Measurements from ENCODE around the gene CRYBB3. TPM values are rescaled to one million over a fixed set of nuclear protein-coding genes. Genes with fewer than 3 reads are reported as not detected.

The CRYBB3 gene
- total and polyA plus RNA-seq, 2 donors (not counting 3 experiments of a cell fraction or from before 2014, with no cell fraction given) = 0.59 to 1.2 TPM

DNA sequence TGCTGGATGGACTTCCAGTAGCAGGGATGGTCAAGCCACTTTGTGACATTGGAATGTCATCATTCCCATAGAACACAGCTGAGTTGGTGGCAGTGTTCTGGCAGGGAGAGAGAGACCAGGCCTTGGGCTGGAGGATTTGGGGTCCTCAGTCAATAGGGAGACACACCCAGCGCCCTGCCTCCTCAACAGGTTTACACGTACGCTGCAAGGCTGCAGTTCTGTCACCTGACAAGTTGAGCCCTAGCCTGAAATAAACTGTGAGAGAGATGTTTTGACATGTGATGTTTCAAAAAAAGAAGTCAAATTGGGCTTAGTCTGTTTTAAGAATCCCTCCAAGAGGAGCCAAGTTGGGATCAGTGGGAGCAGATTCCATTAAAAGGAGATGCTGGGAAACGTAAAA lies 42.9 kb upstream of the CRYBB3 start:
- Histone ChIP-seq H3K9me3 (replicated peaks; ENCODE audit: control insufficient read depth, insufficient read depth, low read length) (no peaks in the 10 kb centered on the region), H3K27ac (ENCODE audit: insufficient read depth, low read depth, low read length) (no peak overlapping the region), H4K20me1 (replicated peaks; ENCODE audit: control insufficient read depth, extremely low read depth, insufficient read depth, low read length) (no peaks in the 10 kb centered on the region), H3K36me3 (ENCODE audit: control insufficient read depth in 2 of 2, extremely low read depth in 1 of 2, insufficient read depth in 2 of 2, low read length in 2 of 2) (peaks cover 0 to 4% of the 10 kb centered on the region in 2 experiments), H2AFZ (ENCODE audit: low read depth, low read length) (no peak overlapping the region), H3K4me3 (replicated peaks in 1 of 3; ENCODE audit: insufficient read depth in 1 of 3, low read depth in 1 of 3, low read length in 3 of 3) (no peak overlapping the region), H3K9ac (replicated peaks; ENCODE audit: extremely low read depth, insufficient read depth, low read length) (no peak overlapping the region), H3K27me3 (ENCODE audit: control insufficient read depth in 2 of 2, insufficient read depth in 2 of 2, low read length in 2 of 2) (no peaks in the 10 kb centered on the region), H3K79me2 (ENCODE audit: control insufficient read depth, insufficient read depth, low read length) (no peaks in the 10 kb centered on the region), H3K4me1 (ENCODE audit: control insufficient read depth, extremely low read depth, insufficient read depth, low read length) (peaks cover 3% of the 10 kb centered on the region), H3K4me2 (ENCODE audit: insufficient read depth, low read length) (no peak overlapping the region), H3K9me1 (replicated peaks; ENCODE audit: control insufficient read depth, extremely low read depth, insufficient read depth, low read length) (no peaks in the 10 kb centered on the region)
- no TSS peak for BruUV-seq (replicated peaks)
- ChIA-PET CTCF (no interaction called here), POLR2A (interaction anchor here (0.6 kb wide), 1 partner anchor 11 kb away, joined by 3 read pairs; no protein-coding TSS in a partner anchor)
- FAIRE-seq (no peak), DNase-seq (ENCODE audit: low read depth, low spot score) (no peak)
- dilution Hi-C loops (cut with MboI; ENCODE audit: extremely low pct_ligation_motif_present, low sequenced_read_pairs) = no loop called here
- intact Hi-C loops (cut with micrococcal nuclease) = no loop called here
- TF ChIP-seq JUN (IDR thresholded peaks at IDR 0.05; ENCODE audit: borderline replicate concordance, insufficient read depth, insufficient read length, low read depth) (no peak), MYC (IDR thresholded peaks at IDR 0.05; ENCODE audit: low read depth, low read length) (no peak), POLR2AphosphoS5 (IDR thresholded peaks at IDR 0.05; ENCODE audit: insufficient read depth, low read depth, low read length) (no peak), GATA2 (IDR thresholded peaks at IDR 0.05; ENCODE audit: insufficient read depth, insufficient read length, low read depth, low read length) (no peak), EZH2 (IDR thresholded peaks at IDR 0.05; ENCODE audit: borderline replicate concordance, low read depth, low read length, severe bottlenecking) (no peak)
- TF ChIP-seq, protein P1, sequence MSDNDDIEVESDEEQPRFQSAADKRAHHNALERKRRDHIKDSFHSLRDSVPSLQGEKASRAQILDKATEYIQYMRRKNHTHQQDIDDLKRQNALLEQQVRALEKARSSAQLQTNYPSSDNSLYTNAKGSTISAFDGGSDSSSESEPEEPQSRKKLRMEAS (IDR thresholded peaks at IDR 0.05; ENCODE audit: insufficient read depth, insufficient read length) = no peak

DNA sequence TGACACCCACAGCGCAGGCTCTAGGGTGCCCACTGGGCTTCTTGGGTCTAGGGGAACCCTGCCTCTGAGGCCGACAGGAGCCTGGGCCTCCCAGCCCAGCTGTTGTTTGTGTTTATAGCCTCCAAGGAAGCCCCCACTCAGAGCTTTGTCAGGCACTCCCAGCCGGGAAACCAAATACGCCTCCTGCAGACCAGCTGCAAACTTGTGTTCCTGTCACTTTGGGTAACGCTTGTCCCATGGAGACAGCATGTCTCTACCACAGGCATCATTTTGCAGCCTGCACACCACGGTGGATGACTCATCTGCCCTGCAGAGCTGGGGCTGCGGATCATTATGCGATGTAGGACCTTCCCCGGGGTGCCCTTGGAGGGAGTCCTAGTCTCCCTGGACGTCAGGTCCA lies 40.6 kb upstream of the CRYBB3 start:
- DNase-seq (ENCODE audit: low read depth, low spot score) (no peak), FAIRE-seq (no peak)
- dilution Hi-C loops (cut with MboI; ENCODE audit: extremely low pct_ligation_motif_present, low sequenced_read_pairs) = no loop called here
- H3K9ac ChIP-seq (replicated peaks; ENCODE audit: extremely low read depth, insufficient read depth, low read length) = no peak overlapping the region
- TF ChIP-seq, protein P2, sequence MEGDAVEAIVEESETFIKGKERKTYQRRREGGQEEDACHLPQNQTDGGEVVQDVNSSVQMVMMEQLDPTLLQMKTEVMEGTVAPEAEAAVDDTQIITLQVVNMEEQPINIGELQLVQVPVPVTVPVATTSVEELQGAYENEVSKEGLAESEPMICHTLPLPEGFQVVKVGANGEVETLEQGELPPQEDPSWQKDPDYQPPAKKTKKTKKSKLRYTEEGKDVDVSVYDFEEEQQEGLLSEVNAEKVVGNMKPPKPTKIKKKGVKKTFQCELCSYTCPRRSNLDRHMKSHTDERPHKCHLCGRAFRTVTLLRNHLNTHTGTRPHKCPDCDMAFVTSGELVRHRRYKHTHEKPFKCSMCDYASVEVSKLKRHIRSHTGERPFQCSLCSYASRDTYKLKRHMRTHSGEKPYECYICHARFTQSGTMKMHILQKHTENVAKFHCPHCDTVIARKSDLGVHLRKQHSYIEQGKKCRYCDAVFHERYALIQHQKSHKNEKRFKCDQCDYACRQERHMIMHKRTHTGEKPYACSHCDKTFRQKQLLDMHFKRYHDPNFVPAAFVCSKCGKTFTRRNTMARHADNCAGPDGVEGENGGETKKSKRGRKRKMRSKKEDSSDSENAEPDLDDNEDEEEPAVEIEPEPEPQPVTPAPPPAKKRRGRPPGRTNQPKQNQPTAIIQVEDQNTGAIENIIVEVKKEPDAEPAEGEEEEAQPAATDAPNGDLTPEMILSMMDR (IDR thresholded peaks at IDR 0.05; ENCODE audit: extremely low read depth in 1 of 2, insufficient read depth in 1 of 2, low read depth in 1 of 2, low read length in 2 of 2) = no peak
- TF ChIP-seq JUN (IDR thresholded peaks at IDR 0.05; ENCODE audit: borderline replicate concordance, insufficient read depth, insufficient read length, low read depth) (no peak), GATA2 (IDR thresholded peaks at IDR 0.05; ENCODE audit: insufficient read depth, insufficient read length, low read depth, low read length) (no peak), POLR2A (IDR thresholded peaks at IDR 0.05; ENCODE audit: low read depth, low read length) (no peak), EZH2 (IDR thresholded peaks at IDR 0.05; ENCODE audit: borderline replicate concordance, low read depth, low read length, severe bottlenecking) (no peak)
- TF ChIP-seq, protein P1 (IDR thresholded peaks at IDR 0.05; ENCODE audit: insufficient read depth, insufficient read length) = no peak
- no peaks in the 10 kb centered on the region for H3K9me1 ChIP-seq (replicated peaks; ENCODE audit: control insufficient read depth, extremely low read depth, insufficient read depth, low read length)
- H3K27me3 ChIP-seq (ENCODE audit: control insufficient read depth in 2 of 2, insufficient read depth in 2 of 2, low read length in 2 of 2) = no peaks in the 10 kb centered on the region
- peaks cover 0 to 4% of the 10 kb centered on the region in 2 experiments for H3K36me3 ChIP-seq (ENCODE audit: control insufficient read depth in 2 of 2, extremely low read depth in 1 of 2, insufficient read depth in 2 of 2, low read length in 2 of 2)
- BruUV-seq (replicated peaks) = no TSS peak
- H3K4me3 ChIP-seq (replicated peaks in 1 of 3; ENCODE audit: insufficient read depth in 1 of 3, low read depth in 1 of 3, low read length in 3 of 3) = no peak overlapping the region
- no peaks in the 10 kb centered on the region for H3K79me2 ChIP-seq (ENCODE audit: control insufficient read depth, insufficient read depth, low read length)
- POLR2A ChIA-PET = no interaction called here
- no peaks in the 10 kb centered on the region for H3K9me3 ChIP-seq (replicated peaks; ENCODE audit: control insufficient read depth, insufficient read depth, low read length)
- no peak overlapping the region for H2AFZ ChIP-seq (ENCODE audit: low read depth, low read length)
- intact Hi-C loops (cut with micrococcal nuclease) = no loop called here
- CTCF ChIA-PET = interaction anchor here (1.5 kb wide), 2 partner anchors 11 to 49 kb away, joined by 4 to 5 read pairs; no protein-coding TSS in a partner anchor
- no peak overlapping the region for H3K4me2 ChIP-seq (ENCODE audit: insufficient read depth, low read length)
- peaks cover 3% of the 10 kb centered on the region for H3K4me1 ChIP-seq (ENCODE audit: control insufficient read depth, extremely low read depth, insufficient read depth, low read length)
- H4K20me1 ChIP-seq (replicated peaks; ENCODE audit: control insufficient read depth, extremely low read depth, insufficient read depth, low read length) = no peaks in the 10 kb centered on the region
- H3K27ac ChIP-seq (ENCODE audit: insufficient read depth, low read depth, low read length) = no peak overlapping the region

All from endothelial cell of umbilical vein (primary cell).